Mammary epithelial cell (primary cell): Measurements from ENCODE around the gene PEX11B.

Experiments
- EZH2 ChIP-seq: IDR thresholded peaks from 2 replicates; pipeline ENCODE4 v1.6.1; 2012; ENCODE audit warnings: low read length, inconsistent platforms, borderline replicate concordance
- TF ChIP-seq, protein P1 (sequence below), 2 donors: IDR thresholded peaks in 1 of 2; conservative IDR thresholded peaks in 1 of 2; 2 replicates each; pipeline ENCODE4 v1.5.1; 2011 to 2012; ENCODE audit warnings: inconsistent platforms in 2 of 2, low read length in 2 of 2, mild to moderate bottlenecking in 2 of 2, control low read depth in 1 of 2, low read depth in 1 of 2; ENCODE audit not compliant: insufficient read depth in 1 of 2; ENCODE audit errors: extremely low read depth in 1 of 2

DNA sequence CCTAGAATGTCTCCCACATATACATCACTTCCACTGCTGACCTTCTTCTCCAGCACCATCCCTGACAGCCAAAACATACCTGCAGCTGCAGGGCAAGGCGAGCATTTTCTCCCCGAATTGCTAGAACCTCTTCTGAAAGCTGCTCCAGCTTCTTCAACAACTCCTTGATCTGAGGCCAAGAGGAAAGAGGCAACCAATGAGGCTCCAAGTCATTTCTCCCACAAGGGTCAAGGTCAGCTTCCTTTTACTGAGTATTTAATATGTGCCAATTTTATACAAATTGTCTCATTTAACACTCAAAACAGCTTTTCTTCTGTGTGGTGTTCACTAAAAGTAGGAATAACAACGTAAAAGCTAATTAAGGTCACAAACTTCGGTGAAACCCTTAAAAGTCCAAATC is 50.3 kb downstream of the PEX11B start:
- TF ChIP-seq, protein P1, sequence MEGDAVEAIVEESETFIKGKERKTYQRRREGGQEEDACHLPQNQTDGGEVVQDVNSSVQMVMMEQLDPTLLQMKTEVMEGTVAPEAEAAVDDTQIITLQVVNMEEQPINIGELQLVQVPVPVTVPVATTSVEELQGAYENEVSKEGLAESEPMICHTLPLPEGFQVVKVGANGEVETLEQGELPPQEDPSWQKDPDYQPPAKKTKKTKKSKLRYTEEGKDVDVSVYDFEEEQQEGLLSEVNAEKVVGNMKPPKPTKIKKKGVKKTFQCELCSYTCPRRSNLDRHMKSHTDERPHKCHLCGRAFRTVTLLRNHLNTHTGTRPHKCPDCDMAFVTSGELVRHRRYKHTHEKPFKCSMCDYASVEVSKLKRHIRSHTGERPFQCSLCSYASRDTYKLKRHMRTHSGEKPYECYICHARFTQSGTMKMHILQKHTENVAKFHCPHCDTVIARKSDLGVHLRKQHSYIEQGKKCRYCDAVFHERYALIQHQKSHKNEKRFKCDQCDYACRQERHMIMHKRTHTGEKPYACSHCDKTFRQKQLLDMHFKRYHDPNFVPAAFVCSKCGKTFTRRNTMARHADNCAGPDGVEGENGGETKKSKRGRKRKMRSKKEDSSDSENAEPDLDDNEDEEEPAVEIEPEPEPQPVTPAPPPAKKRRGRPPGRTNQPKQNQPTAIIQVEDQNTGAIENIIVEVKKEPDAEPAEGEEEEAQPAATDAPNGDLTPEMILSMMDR (conservative IDR thresholded peaks at IDR 0.05 in 1 of 2, IDR thresholded peaks at IDR 0.05 in 1 of 2; ENCODE audit: extremely low read depth in 1 of 2, insufficient read depth in 1 of 2, low read depth in 1 of 2, low read length in 2 of 2): no peak
- no peak for TF ChIP-seq EZH2
